ENCODE measurements around the gene PGM2L1. TPM values are rescaled to one million over a fixed set of nuclear protein-coding genes. Genes with fewer than 3 reads are reported as not detected.

PGM2L1 gene
- total RNA-seq, 3 donors from 2014 or later, result 8.3 to 12.2 (median 12.0) TPM

- intact Hi-C loops (cut with DNase I, micrococcal nuclease), result no loop called here
- no peak for DNase-seq
- peak; percentile 5 for ATAC-seq
These were observed 87.4 kb downstream of the PGM2L1 start for GRCh38 chr11:74310857-74311256.

DNA sequence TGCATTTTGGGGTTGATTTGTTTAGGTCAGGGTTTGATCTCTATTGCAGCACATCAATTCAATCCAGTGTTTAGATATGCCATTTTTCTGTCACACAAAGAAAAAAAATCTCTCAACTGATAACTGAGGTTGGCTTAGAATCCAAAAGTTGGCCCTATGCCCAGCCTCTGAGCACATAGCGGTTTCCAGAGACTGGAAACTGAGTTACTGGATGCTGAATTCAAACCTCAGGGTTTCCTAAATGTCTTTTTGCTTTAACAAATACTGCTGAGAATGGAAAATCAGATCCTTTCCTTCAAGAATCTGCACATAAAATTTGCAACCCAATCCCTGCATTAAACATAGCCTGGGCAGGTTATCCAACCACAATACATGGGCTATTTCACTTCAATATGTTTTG, 90.8 kb downstream of the PGM2L1 start:
- no peak for ATAC-seq
- no peak overlapping the region for H3K4me3 ChIP-seq

More at GRCh38 chr11:74310857-74311256, 87.4 kb downstream of the PGM2L1 start:
- peaks cover 2% of the 10 kb centered on the region for H3K4me1 ChIP-seq (ENCODE audit: low read depth)
- H3K4me3 ChIP-seq, result no peak overlapping the region
- H3K36me3 ChIP-seq (ENCODE audit: low read depth), result no peaks in the 10 kb centered on the region
- TF ChIP-seq, protein P1, sequence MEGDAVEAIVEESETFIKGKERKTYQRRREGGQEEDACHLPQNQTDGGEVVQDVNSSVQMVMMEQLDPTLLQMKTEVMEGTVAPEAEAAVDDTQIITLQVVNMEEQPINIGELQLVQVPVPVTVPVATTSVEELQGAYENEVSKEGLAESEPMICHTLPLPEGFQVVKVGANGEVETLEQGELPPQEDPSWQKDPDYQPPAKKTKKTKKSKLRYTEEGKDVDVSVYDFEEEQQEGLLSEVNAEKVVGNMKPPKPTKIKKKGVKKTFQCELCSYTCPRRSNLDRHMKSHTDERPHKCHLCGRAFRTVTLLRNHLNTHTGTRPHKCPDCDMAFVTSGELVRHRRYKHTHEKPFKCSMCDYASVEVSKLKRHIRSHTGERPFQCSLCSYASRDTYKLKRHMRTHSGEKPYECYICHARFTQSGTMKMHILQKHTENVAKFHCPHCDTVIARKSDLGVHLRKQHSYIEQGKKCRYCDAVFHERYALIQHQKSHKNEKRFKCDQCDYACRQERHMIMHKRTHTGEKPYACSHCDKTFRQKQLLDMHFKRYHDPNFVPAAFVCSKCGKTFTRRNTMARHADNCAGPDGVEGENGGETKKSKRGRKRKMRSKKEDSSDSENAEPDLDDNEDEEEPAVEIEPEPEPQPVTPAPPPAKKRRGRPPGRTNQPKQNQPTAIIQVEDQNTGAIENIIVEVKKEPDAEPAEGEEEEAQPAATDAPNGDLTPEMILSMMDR (IDR thresholded peaks at IDR 0.05), result no peak
- no peaks in the 10 kb centered on the region for H3K9me3 ChIP-seq

DNA sequence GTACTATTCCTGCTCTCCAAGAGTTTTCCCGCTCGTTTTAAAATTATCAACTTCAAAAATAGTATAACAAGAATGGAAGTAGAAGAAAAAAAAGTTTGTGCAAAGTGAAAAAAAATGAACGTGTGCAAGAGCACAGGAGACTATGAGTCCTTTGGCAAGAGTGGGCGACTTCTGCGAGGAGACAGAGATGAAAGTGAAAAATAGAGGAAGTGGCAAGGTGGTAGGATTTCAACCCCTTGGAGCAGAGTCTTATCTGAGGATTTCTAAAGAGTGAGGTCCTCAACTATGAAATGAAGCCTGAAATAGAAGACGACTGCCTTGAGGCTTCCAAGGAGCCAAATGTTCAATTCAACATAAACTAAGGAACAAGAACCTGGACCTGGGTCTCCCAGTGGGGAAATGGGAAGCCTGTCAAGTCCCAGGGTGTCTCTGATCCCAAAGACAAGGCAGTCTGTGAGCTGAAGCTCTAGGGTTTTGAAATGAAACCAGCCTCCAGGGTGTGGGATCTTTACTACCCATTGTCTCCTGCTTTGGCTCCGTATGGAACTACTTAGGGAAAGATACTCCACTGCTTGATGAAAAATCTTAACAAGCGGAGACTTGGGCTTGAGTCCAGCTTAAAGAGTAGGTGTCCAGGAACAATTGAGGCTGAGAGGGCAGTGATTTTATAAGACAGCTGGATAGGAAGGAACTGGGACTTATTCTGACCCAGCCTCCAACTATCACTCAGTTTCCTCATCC, 91.6 kb downstream of the PGM2L1 start:
- TF ChIP-seq, protein P1 (IDR thresholded peaks at IDR 0.05), result no peak
- H3K4me1 ChIP-seq (ENCODE audit: low read depth), result peaks cover under 1% of the 10 kb centered on the region
- intact Hi-C loops (cut with DNase I, micrococcal nuclease), result no loop called here
- ATAC-seq, result no peak
- H3K9me3 ChIP-seq, result no peaks in the 10 kb centered on the region
- H3K4me3 ChIP-seq, result no peak overlapping the region
- DNase-seq, result no peak
- H3K36me3 ChIP-seq (ENCODE audit: low read depth), result no peaks in the 10 kb centered on the region

More for the DNA sequence above, 90.8 kb downstream of the PGM2L1 start:
- intact Hi-C loops (cut with DNase I, micrococcal nuclease), result no loop called here
- no peaks in the 10 kb centered on the region for H3K9me3 ChIP-seq
- no peak for DNase-seq
- TF ChIP-seq, protein P1 (IDR thresholded peaks at IDR 0.05), result no peak
- H3K36me3 ChIP-seq (ENCODE audit: low read depth), result no peaks in the 10 kb centered on the region
- H3K4me1 ChIP-seq (ENCODE audit: low read depth), result peaks cover 2% of the 10 kb centered on the region

GRCh38 chr11:74299015-74299414, 99.2 kb downstream of the PGM2L1 start:
- no peaks in the 10 kb centered on the region for H3K4me1 ChIP-seq (ENCODE audit: low read depth)
- TF ChIP-seq, protein P1 (IDR thresholded peaks at IDR 0.05), result no peak
- intact Hi-C loops (cut with DNase I, micrococcal nuclease), result no loop called here
- DNase-seq (no peak), ATAC-seq (no peak)
- no peak overlapping the region for H3K4me3 ChIP-seq
- no peaks in the 10 kb centered on the region for H3K9me3 ChIP-seq
- H3K36me3 ChIP-seq (ENCODE audit: low read depth), result no peaks in the 10 kb centered on the region

DNA sequence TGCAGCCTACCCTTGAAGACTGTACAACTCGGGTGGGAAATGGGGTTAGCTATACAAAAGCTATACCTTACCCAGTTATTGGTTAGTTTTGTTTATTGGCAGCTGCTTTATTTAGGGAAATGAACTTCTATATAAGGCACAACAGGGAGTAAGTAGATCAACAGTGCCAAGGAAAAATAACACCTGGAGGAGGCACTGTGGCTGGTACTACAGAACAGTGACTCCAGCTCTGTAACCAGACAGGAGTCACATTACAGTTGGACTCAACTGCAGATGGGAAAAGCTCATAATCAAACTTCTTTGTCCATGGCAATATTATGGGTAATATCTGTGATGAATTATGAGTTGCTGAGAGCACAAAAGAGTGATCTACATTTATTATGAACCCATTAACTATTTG, 100.7 kb downstream of the PGM2L1 start:
- TF ChIP-seq, protein P1 (IDR thresholded peaks at IDR 0.05), result no peak
- no peaks in the 10 kb centered on the region for H3K4me1 ChIP-seq (ENCODE audit: low read depth)
- intact Hi-C loops (cut with DNase I, micrococcal nuclease), result no loop called here
- ATAC-seq (no peak), DNase-seq (no peak)
- H3K9me3 ChIP-seq, result no peaks in the 10 kb centered on the region
- no peaks in the 10 kb centered on the region for H3K36me3 ChIP-seq (ENCODE audit: low read depth)
- H3K4me3 ChIP-seq, result no peak overlapping the region

Data from mucosa of descending colon (tissue), 3 donors.